ENCODE results near the gene LBH.

The LBH gene

GRCh38 chr2:30231212-30231995, at the start of gene LBH:
Gene LBH (plus strand): TSS chr2:30231534. CDS start chr2:30231739, 205 bp downstream.
- DNase-seq (ENCODE audit: low read depth, low spot score) = peak; percentile 82

GRCh38 chr2:30184035-30184434, 47.3 kb upstream of the LBH start:
- no peak for DNase-seq (ENCODE audit: low read depth, low spot score)

- DNase-seq (ENCODE audit: low read depth, low spot score) = no peak
These were observed 46.2 kb upstream of the LBH start for GRCh38 chr2:30185178-30185577.

GRCh38 chr2:30188292-30188691, 43.0 kb upstream of the LBH start:
- DNase-seq (ENCODE audit: low read depth, low spot score) = no peak

- DNase-seq (ENCODE audit: low read depth, low spot score) = no peak
These were observed 40.7 kb upstream of the LBH start for GRCh38 chr2:30190637-30191036.

- no peak for DNase-seq (ENCODE audit: low read depth, low spot score)
These were observed 40.2 kb upstream of the LBH start for GRCh38 chr2:30191107-30191506.

GRCh38 chr2:30191819-30192271, 39.5 kb upstream of the LBH start:
- no peak for DNase-seq (ENCODE audit: low read depth, low spot score)

GRCh38 chr2:30192314-30192713, 39.0 kb upstream of the LBH start:
- DNase-seq (ENCODE audit: low read depth, low spot score) = no peak

- DNase-seq (ENCODE audit: low read depth, low spot score) = no peak
These were observed 38.1 kb upstream of the LBH start for GRCh38 chr2:30193104-30193681.

- no peak for DNase-seq (ENCODE audit: low read depth, low spot score)
These were observed 36.9 kb upstream of the LBH start for GRCh38 chr2:30194421-30194820.

GRCh38 chr2:30195016-30195415, 36.3 kb upstream of the LBH start:
- DNase-seq (ENCODE audit: low read depth, low spot score) = no peak

- no peak for DNase-seq (ENCODE audit: low read depth, low spot score)
These were observed 33.7 kb upstream of the LBH start for GRCh38 chr2:30197570-30198192.

GRCh38 chr2:30201990-30202389, 29.3 kb upstream of the LBH start:
- DNase-seq (ENCODE audit: low read depth, low spot score) = no peak

- no peak for DNase-seq (ENCODE audit: low read depth, low spot score)
These were observed 28.2 kb upstream of the LBH start for GRCh38 chr2:30203156-30203555.

GRCh38 chr2:30204281-30204680, 27.1 kb upstream of the LBH start:
- DNase-seq (ENCODE audit: low read depth, low spot score) = no peak

- no peak for DNase-seq (ENCODE audit: low read depth, low spot score)
These were observed 25.9 kb upstream of the LBH start for GRCh38 chr2:30205456-30205855.

- DNase-seq (ENCODE audit: low read depth, low spot score) = no peak
These were observed 24.6 kb upstream of the LBH start for GRCh38 chr2:30206461-30207430.

GRCh38 chr2:30208453-30208852, 22.9 kb upstream of the LBH start:
- DNase-seq (ENCODE audit: low read depth, low spot score) = no peak

- no peak for DNase-seq (ENCODE audit: low read depth, low spot score)
These were observed 22.1 kb upstream of the LBH start for GRCh38 chr2:30209227-30209626.

- DNase-seq (ENCODE audit: low read depth, low spot score) = no peak
These were observed 18.0 kb upstream of the LBH start for GRCh38 chr2:30213326-30213725.

GRCh38 chr2:30213907-30214463, 17.3 kb upstream of the LBH start:
- DNase-seq (ENCODE audit: low read depth, low spot score) = no peak

Measured in activated CD4-positive, CD25-positive, alpha-beta regulatory T cell treated with anti-CD3 and anti-CD28 coated beads, Interleukin-2, amount 50 U/mL, for 16 hours (primary cell).